ENCODE results near the gene TBC1D4.

- TF ChIP-seq EZH2phosphoT487 (IDR thresholded peaks at IDR 0.05; ENCODE audit: insufficient read depth, low read depth) (no peak), EZH2 (IDR thresholded peaks at IDR 0.05; ENCODE audit: insufficient read depth, poor library complexity, severe bottlenecking) (no peak)
Observed at GRCh38 chr13:75357576-75358289, 124.2 kb downstream of the TBC1D4 start.

All from GM23248 (cell line).